ENCODE results near the gene CADPS2.

- TF ChIP-seq CTCF (IDR thresholded peaks at IDR 0.05) (no peak), ZFX (IDR thresholded peaks at IDR 0.05; ENCODE audit: borderline replicate concordance) (no peak)
Observed at GRCh38 chr7:122430710-122431109, 455.6 kb downstream of the CADPS2 start.
